HG02798 (cell line): Measurements from ENCODE around the gene DTWD2.
"Not testable (repeated sequence)": the region's sequence is repeated elsewhere in the genome, so short reads cannot be mapped to it uniquely, and the experiment has no call there.

ENCODE experiments used
- ATAC-seq: cut with Tn5 transposase; IDR thresholded peaks from one replicate; pipeline ENCODE4 v1.9.1; 2021; ENCODE audit warnings: mild to moderate bottlenecking; ENCODE audit not compliant: unreplicated experiment, poor library complexity

DTWD2 gene

GRCh38 chr5:118998861-118999260 is 10.5 kb upstream of the DTWD2 start:
- not testable (repeated sequence) for ATAC-seq

DNA sequence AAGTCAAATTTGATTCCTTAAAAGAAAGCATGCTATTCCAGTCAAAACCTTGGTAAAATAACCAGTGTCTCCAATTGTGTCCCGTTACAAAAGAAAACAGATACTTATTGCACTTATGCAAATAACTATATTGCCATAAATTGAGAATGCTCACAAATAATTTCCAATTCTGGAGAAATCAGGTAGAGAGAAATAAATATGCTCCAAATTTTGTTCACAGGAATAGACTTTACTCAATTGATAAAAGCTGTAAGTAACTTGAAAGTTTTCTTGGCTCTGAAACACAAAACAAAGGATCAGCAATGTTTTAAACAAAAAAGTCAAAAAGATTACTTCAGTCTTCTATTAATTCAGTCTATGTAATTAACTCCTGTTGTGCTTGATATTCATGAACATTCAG is 7.8 kb upstream of the DTWD2 start:
- no peak for ATAC-seq

- no peak for ATAC-seq
Measured at GRCh38 chr5:118994595-118994994, 6.2 kb upstream of the DTWD2 start.

DNA sequence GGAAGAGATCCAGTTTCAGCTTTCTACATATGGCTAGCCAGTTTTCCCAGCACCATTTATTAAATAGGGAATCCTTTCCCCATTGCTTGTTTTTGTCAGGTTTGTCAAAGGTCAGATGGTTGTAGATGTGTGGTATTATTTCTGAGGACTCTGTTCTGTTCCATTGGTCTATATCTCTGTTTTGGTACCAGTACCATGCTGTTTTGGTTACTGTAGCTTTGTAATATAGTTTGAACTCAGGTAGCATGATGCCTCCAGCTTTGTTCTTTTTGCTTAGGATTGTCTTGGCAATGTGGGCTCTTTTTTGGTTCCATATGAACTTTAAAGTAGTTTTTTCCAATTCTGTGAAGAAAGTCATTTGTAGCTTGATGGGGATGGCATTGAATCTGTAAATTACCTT is 4.8 kb upstream of the DTWD2 start:
- ATAC-seq, result not testable (repeated sequence)

DNA sequence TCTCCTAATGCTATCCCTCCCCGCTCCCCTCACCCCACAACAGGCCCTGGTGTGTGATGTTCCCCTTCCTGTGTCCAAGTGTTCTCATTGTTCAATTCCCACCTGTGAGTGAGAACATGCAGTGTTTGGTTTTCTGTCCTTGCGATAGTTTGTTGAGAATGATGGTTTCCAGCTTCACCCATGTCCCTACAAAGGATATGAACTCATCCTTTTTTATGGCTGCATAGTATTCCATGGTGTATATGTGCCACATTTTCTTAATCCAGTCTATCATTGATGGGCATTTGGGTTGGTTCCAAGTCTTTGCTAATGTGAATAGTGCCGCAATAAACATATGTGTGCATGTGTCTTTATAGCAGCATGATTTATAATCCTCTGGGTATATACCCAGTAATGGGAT is 3.7 kb upstream of the DTWD2 start:
- ATAC-seq, result not testable (repeated sequence)

DNA sequence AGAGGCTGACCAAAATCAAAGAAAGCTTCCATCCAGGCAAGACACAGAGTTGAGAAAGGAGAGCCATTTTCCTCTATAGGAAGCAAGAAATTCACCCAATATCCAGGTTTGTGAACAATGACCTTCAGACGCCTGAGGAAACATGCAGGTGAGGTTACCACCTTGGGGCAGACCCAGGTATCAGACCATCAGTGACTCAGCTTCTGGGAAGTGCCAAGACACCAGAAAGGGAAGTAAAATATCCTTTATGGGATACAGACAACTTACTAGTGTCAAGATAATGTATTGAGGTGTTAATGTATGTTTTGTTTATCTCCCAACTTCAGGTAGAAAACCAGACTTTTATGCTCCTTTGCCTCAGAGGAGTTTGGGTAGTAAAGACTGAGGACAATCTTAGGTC is 2.2 kb upstream of the DTWD2 start:
- no peak for ATAC-seq

DNA sequence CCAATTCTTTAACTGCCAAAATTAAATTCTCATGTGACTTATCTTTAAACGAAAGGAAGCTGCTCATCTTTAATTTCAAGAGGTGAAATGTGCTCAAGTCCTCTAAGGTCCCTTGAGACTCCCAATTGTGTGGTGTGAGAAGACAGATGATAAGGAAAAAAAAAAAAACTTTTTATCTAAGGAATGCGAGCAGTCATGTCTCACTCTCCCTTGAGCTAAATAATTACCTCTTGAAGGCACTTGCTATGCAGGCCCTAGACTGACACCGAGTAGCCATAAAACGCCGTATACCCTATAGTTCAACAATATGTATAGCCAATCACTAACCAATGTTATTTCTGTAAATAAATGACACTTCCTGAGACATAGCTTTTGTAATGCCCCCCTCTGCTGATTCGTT is 1.5 kb upstream of the DTWD2 start:
- ATAC-seq, result no peak

GRCh38 chr5:118988866-118989180 is 476 bp upstream of the DTWD2 start:
- ATAC-seq, result no peak

DNA sequence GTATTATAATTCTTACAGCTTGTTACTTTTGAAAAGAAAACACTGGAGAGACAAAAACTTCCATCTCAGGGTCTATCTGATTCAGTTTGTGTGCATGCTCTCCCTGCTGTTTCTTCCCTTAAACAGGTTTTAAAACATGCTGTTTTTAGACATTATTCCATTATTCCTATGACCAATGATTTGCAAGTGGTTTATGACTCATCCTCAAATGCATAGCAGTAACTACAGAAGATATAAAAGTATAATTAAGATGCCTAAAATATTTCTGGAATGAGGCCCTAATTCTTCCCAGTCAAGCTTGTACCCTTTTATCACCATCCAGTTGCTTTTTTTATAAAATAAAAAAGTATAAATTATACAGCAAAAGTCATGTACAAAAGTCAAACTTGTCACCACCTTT is 3.7 kb downstream of the DTWD2 start:
- ATAC-seq, result no peak

GRCh38 chr5:118981783-118982182 is 6.6 kb downstream of the DTWD2 start:
- ATAC-seq, result no peak

DNA sequence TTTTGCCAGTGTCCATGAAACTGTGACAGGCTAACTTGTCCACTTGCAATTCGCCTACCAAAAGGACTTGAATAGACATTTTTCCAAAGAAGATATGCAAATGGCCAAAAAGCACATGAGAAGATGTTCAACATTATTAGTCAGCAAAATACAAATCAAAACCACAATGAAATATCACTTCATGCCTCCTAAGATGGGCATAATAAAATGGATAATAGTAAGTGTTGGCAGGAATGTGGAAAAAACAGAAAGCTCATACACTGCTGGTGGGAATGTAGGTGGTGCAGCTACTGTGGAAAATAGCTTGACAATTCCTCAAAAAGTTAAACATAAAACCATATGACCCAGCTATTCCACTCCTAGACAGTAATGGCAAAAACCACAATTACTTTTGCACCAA is 7.9 kb downstream of the DTWD2 start:
- ATAC-seq, result no peak

DNA sequence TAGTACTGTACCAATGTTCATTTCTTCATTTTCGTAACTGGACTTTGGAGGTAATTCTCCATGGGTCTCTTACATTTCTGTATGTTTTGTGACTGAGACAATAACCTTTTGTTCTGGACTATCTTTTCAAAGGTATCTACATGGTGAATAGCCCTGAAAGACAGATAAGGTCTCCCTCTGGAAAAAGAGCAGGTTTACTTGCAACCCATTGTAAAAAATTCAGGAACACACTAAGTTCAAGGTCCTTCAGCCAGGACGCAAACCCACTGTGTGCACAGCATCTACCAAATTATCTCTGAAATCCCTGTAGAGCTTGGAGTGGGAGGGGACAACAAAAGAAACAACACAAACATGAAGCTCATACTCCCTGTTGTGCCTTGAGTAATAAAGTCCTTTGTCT is 8.3 kb downstream of the DTWD2 start:
- no peak for ATAC-seq

DNA sequence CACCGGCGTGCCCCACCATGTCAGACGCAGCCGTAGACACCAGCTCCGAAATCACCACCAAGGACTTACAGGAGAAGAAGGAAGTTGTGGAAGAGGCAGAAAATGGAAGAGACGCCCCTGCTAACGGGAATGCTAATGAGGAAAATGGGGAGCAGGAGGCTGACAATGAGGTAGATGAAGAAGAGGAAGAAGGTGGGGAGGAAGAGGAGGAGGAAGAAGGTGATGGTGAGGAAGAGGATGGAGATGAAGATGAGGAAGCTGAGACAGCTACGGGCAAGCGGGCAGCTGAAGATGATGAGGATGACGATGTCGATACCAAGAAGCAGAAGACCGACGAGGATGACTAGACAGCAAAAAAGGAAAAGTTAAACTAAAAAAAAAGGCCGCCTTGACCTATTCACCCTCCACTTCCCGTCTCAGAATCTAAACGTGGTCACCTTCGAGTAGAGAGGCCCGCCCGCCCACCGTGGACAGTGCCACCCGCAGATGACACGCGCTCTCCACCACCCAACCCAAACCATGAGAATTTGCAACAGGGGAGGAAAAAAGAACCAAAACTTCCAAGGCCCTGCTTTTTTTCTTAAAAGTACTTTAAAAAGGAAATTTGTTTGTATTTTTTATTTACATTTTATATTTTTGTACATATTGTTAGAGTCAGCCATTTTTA is 14.4 kb downstream of the DTWD2 start:
- not testable (repeated sequence) for ATAC-seq

DNA sequence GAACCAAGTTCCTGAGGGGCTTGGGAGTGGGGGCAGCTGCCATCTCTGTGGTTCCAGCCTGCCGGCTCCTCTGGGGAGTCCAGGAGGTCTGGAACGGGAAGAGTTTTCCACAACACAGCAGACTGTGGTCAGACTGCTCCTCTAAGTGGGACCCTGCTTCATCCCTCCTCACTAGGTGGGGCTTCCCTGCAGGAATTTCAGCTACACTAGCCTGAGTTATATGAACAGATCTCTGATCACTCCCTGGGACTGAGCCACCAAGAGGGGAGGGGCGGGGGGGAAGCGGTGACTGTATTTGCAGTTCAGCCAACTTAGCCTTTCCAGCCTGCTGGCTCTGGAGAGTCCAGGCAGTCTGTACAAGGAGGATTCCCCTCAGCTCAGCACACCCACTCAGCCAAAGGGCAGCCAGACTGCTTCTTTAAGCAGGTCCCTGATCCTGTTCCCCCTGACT is 19.4 kb downstream of the DTWD2 start:
- ATAC-seq, result no peak

DNA sequence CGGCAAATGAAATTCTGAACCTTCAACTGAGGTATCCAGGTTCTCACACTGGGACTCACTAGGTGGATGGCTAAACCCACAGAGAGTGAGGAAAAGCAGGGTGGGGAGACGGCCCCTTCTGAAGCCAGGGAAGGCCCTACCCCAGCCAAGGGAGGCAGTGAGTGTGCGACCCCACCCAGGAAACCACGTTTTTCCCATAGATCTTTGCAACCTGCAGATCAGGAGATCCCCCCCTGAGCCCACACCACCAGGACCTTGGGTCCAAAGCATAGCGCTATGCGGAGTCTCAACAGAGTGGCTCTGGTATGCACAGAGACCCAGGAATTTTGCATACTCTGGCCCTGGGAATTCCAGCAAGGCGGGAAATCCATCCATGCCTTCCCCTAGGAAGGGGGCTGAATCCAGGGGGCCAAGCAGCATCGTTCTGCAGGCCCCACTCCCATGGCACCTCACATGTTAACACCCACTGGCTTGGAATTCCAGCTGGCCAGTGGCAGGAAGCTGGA is 19.9 kb downstream of the DTWD2 start:
- ATAC-seq, result no peak

DNA sequence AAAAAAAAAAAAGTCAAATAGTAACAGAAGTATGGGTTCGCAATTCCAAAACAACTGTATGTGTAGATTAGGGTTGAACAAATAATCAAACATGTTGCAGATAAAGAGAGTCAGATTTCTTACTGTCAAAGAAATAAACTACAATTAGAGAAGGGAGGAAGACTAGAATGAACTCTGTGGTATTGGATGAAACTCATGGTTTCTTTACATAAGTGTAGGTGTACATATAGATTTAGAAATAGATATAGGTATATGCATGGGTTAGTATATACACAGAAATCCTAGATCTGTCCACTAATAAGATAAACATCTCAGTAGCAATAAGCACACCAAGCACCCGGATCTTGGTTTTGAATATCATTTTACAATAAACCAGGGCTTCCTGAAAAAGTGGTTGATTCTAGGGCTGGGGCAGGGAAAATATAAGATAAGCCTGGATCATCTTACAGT is 21.3 kb downstream of the DTWD2 start:
- ATAC-seq, result no peak

- ATAC-seq, result no peak
Measured at GRCh38 chr5:118965890-118966289, 22.5 kb downstream of the DTWD2 start.

DNA sequence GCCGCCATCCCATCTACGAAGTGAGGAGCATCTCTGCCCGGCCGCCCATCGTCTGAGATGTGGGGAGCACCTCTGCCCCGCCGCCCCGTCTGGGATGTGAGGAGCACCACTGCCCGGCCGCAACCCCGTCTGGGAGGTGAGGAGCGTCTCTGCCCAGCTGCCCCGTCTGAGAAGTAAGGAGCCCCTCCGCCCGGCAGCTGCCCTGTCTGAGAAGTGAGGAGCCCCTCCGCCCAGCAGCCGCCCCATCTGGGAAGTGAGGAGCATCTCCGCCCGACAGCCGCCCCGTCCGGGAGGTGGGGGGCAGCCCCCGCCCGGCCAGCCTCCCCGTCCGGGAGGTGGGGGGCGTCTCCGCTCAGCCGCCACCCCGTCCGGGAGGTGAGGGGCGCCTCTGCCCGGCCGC is 23.4 kb downstream of the DTWD2 start:
- ATAC-seq, result not testable (repeated sequence)

DNA sequence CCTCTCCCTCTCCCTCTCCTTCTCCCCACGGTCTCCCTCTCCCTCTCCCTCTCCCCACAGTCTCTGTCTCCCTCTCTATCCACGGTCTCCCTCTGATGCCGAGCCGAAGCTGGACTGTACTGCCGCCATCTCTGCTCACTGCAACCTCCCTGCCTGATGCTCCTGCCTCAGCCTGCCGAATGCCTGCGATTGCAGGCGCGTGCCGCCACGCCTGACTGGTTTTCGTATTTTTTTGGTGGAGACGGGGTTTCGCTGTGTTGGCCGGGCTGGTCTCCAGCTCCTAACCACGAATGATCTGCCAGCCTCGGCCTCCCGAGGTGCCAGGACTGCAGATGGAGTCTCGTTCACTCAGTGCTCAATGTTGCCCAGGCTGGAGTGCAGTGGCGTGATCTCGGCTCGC is 24.0 kb downstream of the DTWD2 start:
- ATAC-seq, result not testable (repeated sequence)

GRCh38 chr5:118963169-118963568 is 25.2 kb downstream of the DTWD2 start:
- no peak for ATAC-seq

DNA sequence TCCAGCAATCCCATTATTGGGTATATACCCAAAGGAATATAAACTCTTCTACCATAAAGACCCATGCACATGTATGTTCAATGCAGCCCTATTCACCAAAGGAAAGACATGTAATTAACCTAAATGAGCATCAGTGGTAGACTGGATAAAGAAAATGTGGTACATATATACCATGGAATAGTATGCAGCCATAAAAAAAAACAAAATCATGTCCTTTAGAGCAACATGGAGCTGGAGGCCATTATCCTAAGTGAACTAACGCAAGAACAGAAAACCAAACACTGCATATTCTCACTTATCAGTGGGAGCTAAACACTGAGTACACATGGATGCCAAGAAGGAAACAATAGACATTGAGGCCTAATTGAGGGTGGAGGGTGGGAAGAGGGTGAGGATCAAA is 27.8 kb downstream of the DTWD2 start:
- no peak for ATAC-seq

DNA sequence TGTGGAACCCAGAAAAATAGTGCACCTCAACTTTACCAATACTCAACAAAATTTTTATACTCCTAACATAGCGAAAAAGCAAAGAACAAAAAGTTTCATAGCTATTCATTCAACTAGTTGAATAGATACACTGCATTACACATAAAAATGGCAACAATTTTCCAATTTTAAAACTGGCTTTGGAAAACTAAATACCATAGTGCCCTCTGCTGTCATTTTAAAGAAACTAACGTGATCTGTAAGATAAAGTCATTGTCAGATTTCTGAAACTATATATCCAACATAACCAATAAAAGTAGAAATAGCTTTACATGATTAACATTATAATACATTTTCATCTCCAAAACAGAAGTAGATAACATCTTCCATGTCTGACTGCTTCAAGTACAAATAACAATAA is 31.6 kb downstream of the DTWD2 start:
- no peak for ATAC-seq

DNA sequence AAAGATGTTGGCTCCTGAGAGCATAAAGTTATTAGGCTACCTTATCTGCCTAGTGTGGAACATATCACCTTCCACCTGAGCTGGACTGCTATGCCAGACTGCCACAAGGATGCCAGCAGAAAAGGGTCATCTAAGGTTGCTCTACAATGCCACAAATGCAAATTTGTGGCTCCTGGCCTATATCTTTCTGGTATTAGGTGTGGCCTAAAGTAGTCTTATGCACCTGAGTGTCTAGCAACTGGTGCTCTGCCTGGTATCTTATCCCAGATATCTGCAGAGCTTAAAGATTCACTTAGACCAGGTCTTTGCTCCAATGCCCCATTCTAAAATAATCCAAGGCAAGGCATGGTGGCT is 34.7 kb downstream of the DTWD2 start:
- peak; percentile 41 for ATAC-seq
